Inflammatory macrophage treated with lipopolysaccharide for 4 hours (primary cell): Measurements from ENCODE around the gene PRKN.

Source experiments
- DNase-seq: peaks from one replicate; pipeline ENCODE4 v3.0.0-alpha.2; 2020

PRKN gene

GRCh38 chr6:162369091-162369490 is 358.5 kb downstream of the PRKN start:
- DNase-seq: no peak

DNA sequence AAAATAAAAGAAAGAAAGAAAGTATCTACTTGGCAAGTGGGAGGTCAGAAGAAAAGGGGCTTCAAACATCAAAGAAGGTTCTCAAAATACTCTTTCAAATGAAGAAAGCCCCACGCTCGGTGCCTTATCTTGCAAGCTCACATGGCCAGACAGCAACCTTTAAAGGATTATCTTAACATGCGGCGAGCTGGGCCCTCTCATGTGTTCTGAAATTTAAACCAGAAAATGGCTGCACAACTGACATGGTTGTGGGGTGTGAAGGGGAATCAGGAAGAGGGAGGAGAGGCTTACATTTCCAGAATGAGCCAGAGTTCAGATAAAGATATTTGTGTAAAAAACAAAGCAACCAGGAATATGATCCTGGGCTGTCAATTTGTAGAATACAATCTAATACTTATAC is 363.1 kb downstream of the PRKN start:
- no peak for DNase-seq

DNA sequence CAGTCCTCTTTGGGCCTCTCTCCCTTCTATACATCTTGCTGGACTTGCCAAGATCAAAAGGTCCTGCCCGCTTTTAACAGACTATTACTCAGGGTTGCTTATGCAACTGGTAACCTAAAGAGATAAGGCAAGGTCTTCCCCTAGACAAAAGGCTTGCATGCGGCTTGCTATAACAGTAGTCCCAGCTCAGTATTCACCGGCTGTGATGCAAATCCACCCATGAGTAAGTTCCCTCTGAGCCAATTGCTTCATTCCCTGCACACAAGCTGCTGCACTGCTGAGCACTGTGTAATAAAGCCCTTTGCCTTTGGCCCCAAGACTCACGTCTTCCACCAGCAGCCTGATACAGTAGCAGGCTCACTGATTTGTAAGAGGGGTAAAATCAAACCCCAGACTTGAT is 363.8 kb downstream of the PRKN start:
- no peak for DNase-seq

GRCh38 chr6:162360901-162361567 is 366.5 kb downstream of the PRKN start:
- DNase-seq: no peak

GRCh38 chr6:162358625-162359024 is 368.9 kb downstream of the PRKN start:
- no peak for DNase-seq

DNA sequence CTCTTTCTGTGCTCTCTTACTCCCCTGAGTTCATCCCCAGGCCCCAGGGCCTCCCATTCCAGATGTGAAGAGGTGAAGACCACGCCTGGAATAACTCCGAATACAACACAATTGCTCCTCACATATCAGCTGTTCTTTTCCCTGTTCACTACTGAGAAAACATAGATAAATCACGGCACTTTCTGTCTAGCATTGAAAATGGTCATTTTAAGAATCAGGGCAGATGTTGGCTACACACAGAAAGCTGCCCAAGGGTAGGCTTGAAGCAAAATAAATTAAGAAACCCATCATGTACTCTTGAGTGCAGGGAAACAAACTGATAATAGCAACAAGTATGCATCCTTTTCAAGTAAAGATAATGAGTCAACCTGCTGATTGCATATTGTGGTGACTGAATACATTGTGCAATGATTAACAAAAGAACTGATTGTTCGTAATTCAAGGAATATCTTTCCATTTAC is 382.5 kb downstream of the PRKN start:
- DNase-seq: no peak

DNA sequence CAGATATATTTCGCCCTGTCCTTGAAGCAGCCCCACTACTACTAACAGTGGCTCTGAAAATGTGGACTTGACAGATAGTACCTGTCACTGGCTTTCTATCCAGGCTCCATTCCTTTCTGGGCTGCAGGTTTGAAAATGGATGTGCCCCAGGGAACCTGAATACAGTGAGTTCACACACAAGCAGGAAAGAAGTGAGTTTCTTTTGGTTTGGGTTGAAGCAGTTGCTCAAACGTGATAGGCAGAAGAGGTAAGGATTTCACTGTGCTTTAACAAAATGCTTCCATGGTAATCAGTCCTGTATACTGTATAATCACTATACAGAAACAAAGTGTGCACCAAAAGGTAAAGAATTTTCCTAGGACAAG is 382.9 kb downstream of the PRKN start:
- DNase-seq: no peak

GRCh38 chr6:162343936-162344645 is 383.5 kb downstream of the PRKN start:
- no peak for DNase-seq

- no peak for DNase-seq
Measured at GRCh38 chr6:162343198-162343935, 384.2 kb downstream of the PRKN start.

DNA sequence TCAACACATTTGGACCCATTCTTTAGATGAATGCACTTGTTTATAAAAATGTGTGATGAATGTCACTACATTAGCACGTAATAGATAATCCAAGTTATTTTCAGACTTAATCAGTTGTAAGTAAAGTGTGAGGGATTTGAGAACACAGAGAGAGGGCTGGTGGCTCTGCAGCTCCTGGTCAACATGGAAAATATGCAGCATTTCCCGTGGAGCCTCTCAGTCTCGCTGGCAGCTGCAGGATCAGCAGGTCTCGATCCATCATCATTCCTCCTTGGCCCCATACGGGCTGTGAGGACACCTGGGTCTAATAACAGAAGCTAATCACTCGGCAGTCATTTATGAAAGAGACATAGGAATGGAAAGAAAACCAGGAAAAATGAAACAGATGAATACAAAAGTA is 390.2 kb downstream of the PRKN start:
- DNase-seq: no peak

GRCh38 chr6:162336359-162336758 is 391.2 kb downstream of the PRKN start:
- no peak for DNase-seq

GRCh38 chr6:162332365-162332764 is 395.2 kb downstream of the PRKN start:
- DNase-seq: no peak

- DNase-seq: no peak
Measured at GRCh38 chr6:162331911-162332310, 395.7 kb downstream of the PRKN start.

DNA sequence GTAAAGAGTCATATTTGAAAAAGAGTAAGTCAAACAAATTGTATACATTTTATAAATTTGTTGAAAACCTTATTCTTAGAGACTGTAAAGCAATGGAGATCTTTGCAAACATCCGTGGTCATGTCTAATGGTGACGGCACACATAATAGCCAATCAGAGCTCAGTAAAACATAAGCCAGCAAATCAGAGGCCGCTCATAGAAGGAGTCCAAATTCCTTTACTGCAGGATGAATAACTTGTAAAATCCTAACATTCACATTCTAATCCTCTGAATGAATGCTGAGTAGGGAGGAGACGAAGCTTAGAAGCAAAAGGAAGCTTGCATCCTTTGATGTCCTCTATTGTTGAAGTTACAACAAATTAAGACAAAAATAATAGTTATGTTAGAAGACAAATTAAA is 401.7 kb downstream of the PRKN start:
- no peak for DNase-seq

- DNase-seq: no peak
Measured at GRCh38 chr6:162325051-162325450, 402.5 kb downstream of the PRKN start.

- DNase-seq: no peak
Measured at GRCh38 chr6:162315291-162315690, 412.3 kb downstream of the PRKN start.

GRCh38 chr6:162313922-162314660 is 413.5 kb downstream of the PRKN start:
- no peak for DNase-seq

- no peak for DNase-seq
Measured at GRCh38 chr6:162307865-162308264, 419.7 kb downstream of the PRKN start.

DNA sequence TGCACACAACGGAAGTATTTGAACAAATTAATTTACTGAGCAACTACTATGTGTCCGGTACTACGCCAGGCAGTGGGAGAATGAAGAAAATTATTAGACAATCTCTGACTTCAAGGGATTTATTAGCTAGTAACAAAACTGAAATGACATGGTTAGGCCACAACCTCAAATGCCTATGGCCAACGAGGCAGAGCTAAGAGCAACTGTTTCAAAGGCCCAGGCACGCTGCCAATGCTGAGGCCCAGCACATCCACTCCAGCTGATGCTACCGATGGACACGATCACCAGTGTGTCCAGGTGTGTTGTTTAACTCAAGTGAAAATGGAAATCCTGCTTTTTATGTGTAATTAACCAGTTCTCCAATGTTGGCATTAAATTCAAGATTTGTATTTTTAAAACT is 420.9 kb downstream of the PRKN start:
- DNase-seq: no peak

- DNase-seq: no peak
Measured at GRCh38 chr6:162301128-162301527, 426.4 kb downstream of the PRKN start.

GRCh38 chr6:162294029-162294428 is 433.5 kb downstream of the PRKN start:
- DNase-seq: no peak

GRCh38 chr6:162292915-162293314 is 434.7 kb downstream of the PRKN start:
- no peak for DNase-seq

GRCh38 chr6:162290846-162291465 is 436.6 kb downstream of the PRKN start:
- no peak for DNase-seq
